Testis (tissue), 2 donors: Measurements from ENCODE around the gene OBSCN.

Source experiments
- POLR2A ChIP-seq: fragments of 450-650 bp; IDR thresholded peaks from one replicate; pipeline ENCODE4 v1.6.1; 2017; ENCODE audit warnings: antibody characterized with exemption, mild to moderate bottlenecking, moderate library complexity
- TF ChIP-seq, protein P1 (sequence below), 3 experiments: fragments of 450-650 bp in 2 of 3; fragments of 200-600 bp in 1 of 3; sonication (generic) in 1 of 3; IDR thresholded peaks; one replicate each; pipeline ENCODE4 v1.5.1; 2016 to 2019; ENCODE audit warnings: antibody characterized with exemption in 3 of 3, mild to moderate bottlenecking in 2 of 3, moderate library complexity in 1 of 3

DNA sequence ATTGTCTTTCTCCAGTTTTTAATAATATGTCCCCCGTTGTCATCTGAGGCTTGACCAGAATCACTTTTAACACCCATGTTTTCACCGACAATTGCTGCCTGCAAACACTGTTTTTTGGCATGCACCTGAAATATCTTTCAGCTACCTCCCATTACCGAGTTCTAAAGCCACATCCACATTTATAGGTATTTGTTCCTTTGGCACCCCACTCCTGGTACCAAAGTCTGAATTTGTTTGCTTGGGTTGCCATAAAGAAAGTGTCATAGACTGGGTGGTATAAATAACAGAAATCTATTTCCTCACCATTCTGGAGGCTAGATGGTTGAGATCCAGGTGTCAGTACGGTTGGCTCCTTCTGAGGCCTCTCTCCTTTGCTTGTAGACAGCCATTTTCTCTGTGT, 94.2 kb downstream of the OBSCN start:
- no peak for TF ChIP-seq POLR2A
- TF ChIP-seq, protein P1, sequence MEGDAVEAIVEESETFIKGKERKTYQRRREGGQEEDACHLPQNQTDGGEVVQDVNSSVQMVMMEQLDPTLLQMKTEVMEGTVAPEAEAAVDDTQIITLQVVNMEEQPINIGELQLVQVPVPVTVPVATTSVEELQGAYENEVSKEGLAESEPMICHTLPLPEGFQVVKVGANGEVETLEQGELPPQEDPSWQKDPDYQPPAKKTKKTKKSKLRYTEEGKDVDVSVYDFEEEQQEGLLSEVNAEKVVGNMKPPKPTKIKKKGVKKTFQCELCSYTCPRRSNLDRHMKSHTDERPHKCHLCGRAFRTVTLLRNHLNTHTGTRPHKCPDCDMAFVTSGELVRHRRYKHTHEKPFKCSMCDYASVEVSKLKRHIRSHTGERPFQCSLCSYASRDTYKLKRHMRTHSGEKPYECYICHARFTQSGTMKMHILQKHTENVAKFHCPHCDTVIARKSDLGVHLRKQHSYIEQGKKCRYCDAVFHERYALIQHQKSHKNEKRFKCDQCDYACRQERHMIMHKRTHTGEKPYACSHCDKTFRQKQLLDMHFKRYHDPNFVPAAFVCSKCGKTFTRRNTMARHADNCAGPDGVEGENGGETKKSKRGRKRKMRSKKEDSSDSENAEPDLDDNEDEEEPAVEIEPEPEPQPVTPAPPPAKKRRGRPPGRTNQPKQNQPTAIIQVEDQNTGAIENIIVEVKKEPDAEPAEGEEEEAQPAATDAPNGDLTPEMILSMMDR (IDR thresholded peaks at IDR 0.05), result no peak
